Glomerular visceral epithelial cell (primary cell): ENCODE data around the gene RHOT1.
"Not testable (repeated sequence)": the region's sequence is repeated elsewhere in the genome, so short reads cannot be mapped to it uniquely, and the experiment has no call there.

Source experiments
- DNase-seq: peaks from one replicate; pipeline ENCODE4 v3.0.0-alpha.2; 2016; ENCODE audit errors: extremely low spot score

The RHOT1 gene

DNA sequence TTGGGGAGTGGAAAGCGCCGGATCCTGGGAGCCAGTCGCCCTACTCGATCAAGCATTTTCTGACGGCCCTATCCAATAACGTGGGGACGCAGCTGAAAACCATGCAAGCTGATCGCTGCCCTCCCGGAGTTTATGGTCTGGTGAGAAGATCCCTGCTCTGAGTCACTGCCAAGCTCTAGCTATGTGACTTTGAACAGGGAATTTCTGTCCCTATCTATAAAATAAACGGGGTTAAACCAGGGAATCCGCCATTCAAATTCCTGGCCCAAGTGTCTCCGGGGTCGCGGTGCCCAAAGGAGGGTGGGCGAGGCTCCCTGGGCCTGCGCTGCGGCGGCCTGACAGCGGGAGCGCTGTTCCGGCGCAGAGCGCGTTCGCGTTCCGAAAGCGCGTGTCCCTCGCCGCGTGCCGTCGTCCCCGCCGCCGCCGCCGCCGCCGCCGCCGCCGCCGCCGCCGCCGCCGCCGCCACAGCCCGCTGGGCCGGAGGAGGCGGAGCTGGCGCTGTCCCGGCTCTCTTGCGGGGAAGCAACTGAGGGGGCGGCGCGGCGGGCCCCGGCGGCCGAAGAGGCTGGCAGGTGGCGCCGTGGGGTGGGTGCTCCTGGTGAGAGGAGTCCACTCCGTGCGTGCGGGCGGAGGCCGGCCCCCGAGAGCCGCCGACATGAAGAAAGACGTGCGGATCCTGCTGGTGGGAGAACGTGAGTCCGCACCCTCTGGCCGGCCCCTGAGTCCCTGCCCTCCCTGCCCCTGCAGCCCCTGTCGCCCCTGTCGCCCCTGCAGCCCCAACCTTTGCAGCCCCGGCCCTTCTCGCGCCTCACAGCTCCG lies at the start of gene RHOT1:
TSS of gene RHOT1 (plus strand) at position 465 of the 819 bp plus-strand sequence. CDS start at position 656, 191 bp downstream.
- DNase-seq: peak; percentile 87

DNA sequence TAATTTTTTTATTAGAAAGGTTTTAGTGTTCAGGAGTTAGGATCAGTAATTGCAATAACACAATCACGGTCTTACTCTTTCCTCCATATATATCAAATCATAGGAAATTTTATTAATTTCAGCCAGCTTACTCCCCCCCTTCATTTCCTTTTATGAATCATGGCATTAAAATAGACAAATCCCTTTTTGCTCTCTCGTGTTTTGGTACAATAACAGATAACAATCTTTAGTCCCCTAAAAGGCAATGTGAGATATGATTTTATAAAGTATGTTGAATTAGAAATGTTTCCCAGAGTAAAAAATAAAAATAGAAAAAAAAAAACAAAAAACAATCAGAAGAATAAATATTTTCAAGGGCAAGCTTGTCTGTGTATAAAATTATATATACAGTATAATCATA lies 42.6 kb upstream of the RHOT1 start:
- DNase-seq: no peak

DNA sequence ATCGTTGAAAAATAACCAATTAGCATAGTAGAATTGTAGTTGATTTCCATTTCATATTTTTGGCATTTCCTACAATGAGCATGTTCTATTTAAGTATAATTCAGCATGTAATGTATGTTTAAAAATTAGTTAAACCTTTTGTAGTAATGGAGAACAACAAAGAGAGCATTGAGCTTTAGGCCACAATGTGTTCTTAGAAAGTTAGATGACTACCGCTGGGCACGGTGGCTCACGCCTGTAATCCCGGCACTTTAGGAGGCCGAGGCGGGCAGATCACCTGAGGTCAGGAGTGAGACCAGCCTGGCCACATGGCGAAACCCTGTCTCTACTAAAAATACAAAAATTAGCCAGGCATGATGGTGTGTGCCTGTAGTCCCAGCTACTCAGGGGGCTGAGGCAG lies 42.0 kb upstream of the RHOT1 start:
- not testable (repeated sequence) for DNase-seq

DNA sequence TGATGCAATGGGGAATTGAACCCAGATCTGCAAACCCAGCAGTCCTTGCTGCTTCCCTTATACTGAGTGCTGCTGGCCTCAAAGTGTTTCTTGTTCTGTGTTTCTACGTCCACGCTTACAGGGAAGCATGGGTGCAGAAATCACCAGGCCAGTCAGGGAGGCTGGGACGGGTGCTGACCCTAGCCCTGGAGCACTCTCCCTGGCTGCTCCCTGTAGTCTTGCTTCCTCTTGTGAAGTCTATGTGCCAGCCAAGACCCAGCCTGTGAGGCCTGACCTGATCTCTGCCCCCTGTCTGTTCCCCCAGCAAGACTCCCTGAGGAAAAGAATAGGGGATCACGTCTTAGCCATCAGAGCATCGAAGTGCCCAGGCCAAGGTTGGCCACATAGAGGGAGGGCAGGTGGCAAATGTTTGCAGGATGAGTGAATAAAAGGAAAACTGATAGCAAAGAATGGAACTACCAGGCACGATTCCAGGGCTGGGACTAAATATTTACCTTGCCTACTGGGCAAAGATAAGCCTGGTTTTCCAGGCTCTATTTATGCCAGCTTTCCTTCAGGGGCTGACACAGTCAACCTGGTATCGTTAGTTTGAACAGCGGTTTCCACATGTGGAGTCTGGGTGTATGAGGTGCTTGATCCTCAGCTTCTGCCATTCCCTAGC lies 41.2 kb upstream of the RHOT1 start:
- DNase-seq: no peak

DNA sequence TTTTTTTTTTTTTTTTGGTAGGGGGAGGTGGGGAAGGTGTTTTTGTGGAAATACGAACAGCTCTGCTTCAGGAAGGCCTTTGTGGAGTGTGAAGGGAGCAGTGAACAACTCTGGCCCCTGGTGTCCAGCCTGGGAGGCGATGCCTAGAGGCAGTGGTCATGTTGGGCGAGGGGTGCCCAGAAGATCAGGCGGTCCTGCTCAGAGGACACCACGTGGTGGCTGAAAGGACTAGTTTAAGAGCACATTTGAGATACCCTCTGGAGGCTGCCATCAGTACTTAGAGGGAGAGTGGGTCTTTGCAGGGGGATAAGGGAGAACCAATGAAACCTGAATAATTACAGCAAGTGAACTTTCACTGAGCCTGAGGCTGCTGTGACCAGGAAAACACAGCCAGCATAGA lies 40.1 kb upstream of the RHOT1 start:
- no peak for DNase-seq

DNA sequence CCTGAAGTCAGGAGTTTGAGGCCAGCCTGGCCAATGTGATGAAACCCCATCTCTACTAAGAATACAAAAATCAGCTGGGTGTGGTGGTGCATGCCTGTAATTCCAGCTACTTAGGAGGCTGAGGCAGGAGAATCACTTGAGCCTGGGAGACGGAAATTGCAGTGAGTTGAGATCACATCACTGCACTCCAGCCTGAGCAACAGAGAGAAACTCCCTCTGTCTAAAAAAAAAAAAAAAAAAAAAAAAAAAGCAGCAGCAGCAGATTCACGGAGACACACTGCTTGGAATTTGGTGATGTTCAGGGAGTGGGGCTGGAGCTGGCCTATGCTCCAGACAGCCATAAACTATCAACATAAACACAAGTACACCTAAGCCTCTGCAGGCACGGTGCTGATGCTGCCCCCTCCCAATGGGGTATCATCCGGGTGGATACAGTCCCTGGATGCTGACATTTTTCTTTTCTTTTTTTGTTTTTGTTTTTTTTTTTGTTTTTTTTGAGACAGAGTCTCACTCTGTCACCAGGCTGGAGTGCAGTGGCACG lies 39.6 kb upstream of the RHOT1 start:
- no peak for DNase-seq

DNA sequence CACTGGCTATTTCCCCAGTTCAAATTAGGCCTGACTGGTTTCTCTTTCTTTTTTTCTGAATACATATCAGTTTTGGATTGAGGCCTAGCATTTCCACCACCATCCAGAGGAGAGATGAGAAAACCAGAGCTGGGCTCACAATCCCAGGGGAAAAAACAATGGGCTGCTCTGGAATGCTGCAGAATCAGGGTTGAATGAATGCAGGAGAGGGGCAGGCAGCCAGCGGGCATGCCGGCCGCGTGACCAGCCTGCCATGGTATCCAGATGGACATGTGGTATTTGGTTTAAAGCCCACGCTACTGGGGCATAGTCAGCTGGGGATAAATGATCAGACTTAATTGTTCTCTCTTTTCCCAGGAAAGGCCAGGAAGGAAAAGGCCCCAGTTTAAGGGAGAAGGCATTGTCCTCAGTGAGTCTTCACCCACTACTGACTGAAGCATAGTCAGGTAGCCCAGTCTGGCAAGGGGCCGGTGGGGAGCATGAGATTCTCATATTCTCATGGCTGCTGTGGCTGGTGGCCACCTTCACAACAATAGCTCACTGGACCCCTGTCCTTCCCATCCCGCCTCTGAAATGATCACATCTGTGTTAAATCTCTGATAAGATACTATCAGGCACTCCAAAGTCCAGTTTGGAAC lies 38.7 kb upstream of the RHOT1 start:
- no peak for DNase-seq

DNA sequence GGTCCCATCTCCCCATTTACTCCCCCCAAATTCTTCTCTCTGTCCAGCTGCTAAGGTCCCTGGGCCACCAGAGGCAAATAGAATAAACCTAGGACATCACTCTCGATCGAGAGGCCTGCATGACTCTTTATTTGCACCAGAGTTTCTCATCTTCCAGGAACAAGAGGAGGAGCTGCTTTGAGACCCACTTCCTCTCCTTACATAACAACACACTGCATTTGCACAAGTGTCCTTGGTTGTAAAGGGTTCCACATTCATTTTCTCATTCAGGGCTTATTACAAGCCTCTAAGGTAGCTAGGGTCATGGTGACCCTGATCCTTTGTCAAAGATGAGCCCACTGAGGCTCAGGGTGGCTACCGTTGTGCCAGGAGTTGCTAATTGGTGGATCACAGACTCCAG lies 38.1 kb upstream of the RHOT1 start:
- DNase-seq: no peak

DNA sequence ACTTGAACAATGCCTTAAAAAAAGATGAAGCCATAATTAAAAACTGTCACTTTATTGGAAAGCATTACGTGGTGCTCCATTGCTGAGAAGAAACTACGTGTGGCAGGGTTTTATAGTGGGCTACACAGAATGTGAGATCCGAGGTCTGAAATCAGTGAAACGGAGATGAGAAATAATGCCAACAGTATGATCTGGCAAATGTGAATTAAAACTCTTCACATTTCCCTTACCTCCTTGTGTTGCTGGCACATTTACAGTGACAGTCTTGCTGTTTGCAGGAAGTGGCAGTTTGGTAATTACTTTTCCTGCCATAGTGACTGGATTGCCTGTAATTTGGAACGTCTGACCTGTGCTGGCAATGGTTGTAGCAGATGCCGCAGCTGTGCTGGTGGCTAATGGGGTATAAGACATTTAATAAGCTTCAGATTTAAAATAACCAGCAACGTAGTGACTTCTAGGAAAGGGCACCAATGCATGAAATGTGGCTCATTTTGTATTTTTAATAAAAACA lies 35.8 kb upstream of the RHOT1 start:
- DNase-seq: not testable (repeated sequence)

DNA sequence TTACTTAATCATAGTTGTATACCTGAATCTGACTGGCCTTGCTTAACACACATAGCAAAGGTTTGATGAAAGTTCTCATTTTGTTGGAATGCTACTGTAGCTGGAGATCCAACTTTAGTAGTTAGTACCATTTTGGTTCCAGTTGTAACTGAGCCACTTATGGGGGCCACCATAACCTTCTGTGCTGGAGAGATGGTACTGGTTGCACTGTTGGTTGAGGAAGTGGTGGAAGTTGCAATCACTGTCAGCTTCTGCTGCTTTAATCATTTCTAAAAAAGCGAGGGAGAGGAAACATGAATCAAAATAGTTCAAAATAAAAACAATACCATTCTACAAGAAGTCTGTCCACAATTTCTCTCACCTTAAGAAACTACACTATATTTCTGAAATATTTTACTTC lies 35.1 kb upstream of the RHOT1 start:
- DNase-seq: not testable (repeated sequence)

DNA sequence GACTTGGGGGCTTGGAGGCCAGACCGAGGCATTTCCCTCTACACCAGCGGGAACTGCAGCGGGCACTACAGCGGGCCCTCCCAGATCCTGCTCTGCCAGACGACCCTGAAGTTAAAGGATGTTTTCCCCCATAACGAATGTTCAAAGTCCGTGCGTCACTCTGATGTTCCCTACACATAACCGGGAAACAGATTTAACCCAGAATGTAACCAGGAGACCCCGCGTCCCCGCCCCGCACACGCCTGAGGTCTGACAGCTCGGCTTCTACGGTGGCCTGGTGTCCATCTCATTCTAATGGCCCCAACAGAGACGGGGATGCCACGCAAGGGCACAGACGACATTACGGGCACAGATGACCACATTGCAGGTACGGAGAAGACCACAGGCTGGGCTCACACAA lies 31.7 kb upstream of the RHOT1 start:
- no peak for DNase-seq

DNA sequence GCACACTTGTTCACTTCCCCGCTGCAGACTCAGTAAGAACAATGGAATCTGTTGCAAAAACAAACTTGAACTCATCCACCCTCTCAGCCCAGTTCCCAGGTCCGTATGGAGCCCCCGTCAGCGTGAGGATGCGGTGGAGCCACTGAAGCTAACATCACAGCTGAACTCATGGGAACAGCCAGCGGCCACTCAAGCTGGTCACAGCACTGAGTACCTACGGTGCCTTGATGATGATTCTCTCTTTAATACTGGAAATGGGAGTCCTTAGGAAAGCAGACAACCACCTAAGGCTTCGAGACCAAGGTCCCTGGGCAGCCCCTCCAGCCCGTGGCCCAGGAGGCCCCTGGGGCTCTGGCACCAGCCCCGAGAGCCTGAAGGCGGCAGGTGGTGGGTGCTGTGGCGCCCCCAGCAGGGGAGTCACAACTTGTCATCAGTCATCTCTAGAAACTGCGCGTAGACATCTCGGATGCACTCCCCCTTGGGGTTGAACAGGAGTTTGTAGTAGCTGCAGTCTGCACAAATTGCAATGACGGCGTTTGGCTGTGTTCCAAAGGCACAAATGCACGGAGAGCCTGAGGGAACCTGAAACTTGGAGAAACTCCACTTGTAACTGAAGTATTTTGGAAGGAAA lies 31.0 kb upstream of the RHOT1 start:
- DNase-seq: peak; percentile 15

DNA sequence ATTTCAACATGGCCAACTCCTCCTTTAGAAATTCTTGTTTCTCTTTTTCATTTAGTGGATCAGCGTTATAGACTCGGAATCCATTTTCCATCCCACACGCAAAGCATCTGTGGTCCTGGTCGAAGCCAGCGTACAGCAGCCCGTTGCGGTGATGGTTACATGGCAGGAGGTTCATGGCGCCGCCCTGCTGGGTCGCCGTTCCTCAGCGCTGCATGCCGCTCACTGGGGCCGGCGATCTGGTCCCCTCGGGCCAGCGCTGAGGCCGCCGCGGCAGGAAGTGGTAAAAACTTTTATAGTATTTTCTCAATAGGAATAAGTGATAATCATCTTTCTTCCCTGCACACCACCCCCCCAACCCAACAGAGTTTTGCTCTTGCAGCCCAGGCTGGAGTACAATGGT lies 29.9 kb upstream of the RHOT1 start:
- no peak for DNase-seq

DNA sequence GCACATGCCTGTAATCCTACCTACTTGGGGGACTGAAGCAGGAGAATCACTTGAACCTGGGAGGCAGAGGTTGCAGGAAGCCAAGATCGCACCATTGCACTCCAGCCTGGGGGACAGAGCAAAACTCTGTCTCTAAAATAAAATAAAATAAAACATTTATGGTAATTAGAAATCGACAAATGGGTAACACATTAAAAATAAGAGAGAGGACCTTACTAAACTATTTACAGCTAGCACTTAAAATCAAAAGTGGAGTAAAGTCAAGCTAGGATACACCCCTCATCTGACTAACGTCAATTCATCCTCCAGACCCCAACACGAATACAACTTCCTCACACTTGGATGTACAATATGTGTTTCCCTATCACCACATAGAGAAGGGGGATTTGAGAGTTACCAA lies 27.8 kb upstream of the RHOT1 start:
- no peak for DNase-seq

DNA sequence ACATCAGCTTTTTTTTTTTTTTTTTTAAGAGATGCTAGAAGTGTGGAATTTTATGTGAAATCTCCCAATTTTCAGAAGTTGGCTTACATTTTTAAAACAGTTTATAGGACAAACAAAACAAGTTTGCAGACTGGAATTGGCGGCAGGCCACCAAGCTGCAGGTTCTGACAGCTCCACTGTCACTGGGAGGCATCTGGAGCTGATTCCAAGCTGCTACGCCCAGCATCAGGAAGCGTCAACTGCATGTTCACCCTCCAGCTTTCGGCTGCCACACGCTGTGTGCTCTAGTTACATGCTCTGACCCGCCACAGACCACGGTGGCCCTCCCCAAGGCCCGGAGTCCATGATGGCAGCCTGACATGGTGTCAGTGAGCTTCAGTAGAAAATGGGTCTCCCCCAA lies 26.8 kb upstream of the RHOT1 start:
- DNase-seq: not testable (repeated sequence)

DNA sequence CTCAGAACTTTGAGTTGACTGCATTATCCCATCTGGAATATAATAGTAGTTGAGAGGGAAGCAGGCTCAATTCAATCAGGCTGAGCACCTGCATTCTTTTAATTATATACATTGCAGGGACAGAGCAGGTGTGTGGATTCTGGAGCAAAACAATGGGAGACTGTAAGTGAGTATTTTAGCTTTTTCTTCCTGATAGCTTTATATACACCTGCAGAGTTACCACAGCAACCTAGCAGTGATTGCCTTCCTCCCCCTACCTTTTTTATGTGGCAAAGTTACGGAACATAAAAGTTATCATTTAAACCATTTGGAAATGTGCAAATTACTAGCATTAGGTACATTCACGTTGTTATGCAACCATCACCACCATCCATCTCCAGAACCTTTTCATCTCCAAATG lies 25.4 kb upstream of the RHOT1 start:
- DNase-seq: no peak

DNA sequence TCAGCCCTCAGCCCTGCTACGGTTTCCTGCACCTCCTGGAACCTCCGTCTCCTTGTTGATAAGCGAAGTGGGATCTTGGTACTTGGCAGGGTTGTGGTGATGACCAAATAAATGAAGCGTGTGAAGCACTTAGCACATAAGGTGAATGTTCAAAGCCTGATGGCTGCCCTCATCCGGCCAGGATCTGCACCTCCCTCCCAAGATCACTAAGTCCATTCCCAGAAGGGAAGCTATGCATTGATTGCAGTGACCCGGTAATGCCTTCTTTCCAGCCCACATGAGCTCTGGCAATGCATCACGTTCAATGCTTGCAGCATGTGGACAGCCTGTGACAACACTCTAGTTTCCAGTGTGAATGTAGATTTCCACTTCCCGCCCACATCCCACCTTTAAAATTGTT lies 24.9 kb upstream of the RHOT1 start:
- no peak for DNase-seq

DNA sequence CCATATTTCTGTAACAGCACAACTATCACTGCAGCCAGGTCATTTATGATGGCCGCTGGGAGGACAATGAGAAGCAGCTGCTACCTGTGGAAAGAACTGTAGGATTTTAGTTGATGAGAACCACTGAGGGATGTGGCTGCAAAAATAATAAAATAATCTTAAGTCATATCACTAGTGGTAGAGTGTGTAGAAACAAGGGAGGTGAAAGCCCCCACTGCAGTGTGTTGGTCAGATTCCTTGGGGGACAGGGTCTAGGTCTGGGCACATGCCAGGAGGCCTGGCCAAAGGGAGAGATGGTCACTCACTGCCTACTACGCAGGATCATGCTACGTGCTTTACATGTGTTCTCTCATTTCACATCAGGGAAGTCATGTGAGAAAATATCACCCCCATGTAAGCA lies 24.2 kb upstream of the RHOT1 start:
- not testable (repeated sequence) for DNase-seq

DNA sequence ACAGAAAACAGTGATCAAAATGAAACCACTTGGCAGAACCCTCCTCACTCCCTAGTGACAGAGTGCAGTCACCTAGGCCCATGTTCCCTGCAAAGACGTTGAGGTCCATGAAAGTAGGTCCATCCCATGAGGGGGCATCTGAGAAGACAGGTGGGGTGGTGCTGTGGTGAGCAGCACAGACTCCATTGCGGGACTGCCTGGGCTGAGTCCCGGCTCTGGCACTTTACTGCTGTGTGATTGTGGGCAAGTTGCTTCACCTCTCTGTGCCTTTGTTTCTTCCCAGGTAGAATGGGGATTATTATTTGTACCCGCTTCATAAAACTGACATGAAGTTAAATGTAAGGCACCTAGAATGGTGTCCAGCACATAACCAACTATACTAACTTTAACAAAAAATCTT lies 23.5 kb upstream of the RHOT1 start:
- DNase-seq: no peak

DNA sequence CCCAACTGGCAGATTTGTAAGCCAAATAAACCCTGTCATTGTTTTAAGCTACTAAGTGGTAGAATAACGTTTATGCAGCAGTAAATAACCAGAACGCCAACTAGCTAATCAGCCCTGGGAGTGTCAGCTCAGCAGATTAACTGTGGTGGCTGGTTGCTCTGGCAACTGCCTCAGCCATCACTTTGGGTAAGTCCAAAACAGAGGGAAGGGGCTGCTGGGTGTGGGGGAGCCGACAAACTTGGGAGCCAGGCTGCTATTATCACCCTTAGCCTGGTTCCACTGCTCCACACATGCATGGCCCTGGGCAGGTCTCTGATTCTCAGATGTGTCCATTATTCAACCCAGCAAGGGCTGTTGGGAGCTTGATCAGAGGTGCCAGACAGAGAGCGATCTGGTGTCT lies 22.2 kb upstream of the RHOT1 start:
- DNase-seq: no peak

DNA sequence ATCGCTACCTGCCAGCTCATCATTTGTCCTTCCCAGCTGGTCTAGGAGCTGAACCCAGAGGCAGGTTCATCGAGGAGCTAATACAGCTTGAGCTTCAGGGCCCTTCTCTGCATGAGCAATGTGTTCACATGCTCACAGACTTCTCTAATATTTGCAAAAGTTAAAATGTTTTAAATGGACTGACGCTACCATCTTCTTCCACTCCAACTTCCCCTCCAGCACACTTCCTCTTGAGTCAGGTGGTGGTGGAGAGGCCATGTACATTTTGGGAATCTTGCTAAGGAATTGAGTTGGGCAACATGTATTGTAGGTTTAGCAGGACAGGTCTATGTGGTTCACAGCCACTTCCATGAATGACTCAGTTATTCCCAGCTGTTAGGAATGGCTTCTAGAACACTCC lies 21.6 kb upstream of the RHOT1 start:
- DNase-seq: no peak

DNA sequence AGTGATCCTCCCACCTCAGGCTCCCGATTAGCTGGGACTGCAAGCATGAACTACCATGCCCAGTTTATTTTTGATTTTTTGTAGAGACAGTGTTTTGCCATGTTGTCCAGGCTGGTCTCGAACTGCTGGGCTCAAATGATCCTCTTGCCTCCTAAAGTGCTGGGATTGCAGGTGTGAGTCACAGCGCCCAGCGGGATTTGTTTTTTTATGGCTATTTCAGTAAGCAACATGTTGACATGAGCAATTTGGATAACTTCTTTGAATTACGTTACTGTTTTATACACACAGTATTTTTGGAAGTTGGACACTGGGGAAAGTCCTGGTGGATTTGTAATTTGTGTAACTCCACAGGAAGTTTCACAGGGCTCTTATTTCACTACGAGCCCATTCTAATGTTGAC lies 18.5 kb upstream of the RHOT1 start:
- DNase-seq: no peak
